ENCODE data around the gene MAP3K2.

Gene MAP3K2

GRCh38 chr2:127348426-127349000 is 39.3 kb downstream of the MAP3K2 start:
- peak; percentile 4 for DNase-seq

GRCh38 chr2:127347734-127348392 is 39.9 kb downstream of the MAP3K2 start:
- DNase-seq, result no peak

GRCh38 chr2:127347015-127347414 is 40.8 kb downstream of the MAP3K2 start:
- DNase-seq, result no peak

GRCh38 chr2:127343277-127343676 is 44.5 kb downstream of the MAP3K2 start:
- no peak for DNase-seq

- DNase-seq, result no peak
These were observed 45.7 kb downstream of the MAP3K2 start for GRCh38 chr2:127342101-127342500.

GRCh38 chr2:127332335-127332734 is 55.4 kb downstream of the MAP3K2 start:
- no peak for DNase-seq

- DNase-seq, result no peak
These were observed 57.0 kb downstream of the MAP3K2 start for GRCh38 chr2:127330753-127331152.

- no peak for DNase-seq
These were observed 61.4 kb downstream of the MAP3K2 start for GRCh38 chr2:127326289-127326945.

GRCh38 chr2:127324635-127325034 is 63.1 kb downstream of the MAP3K2 start:
- DNase-seq, result peak; percentile 52

GRCh38 chr2:127321303-127321702 is 66.5 kb downstream of the MAP3K2 start:
- peak; percentile 14 for DNase-seq

GRCh38 chr2:127320586-127321275 is 67.0 kb downstream of the MAP3K2 start:
- DNase-seq, result no peak

GRCh38 chr2:127320067-127320466 is 67.7 kb downstream of the MAP3K2 start:
- no peak for DNase-seq

- no peak for DNase-seq
These were observed 73.4 kb downstream of the MAP3K2 start for GRCh38 chr2:127314193-127314988.

- no peak for DNase-seq
These were observed 74.4 kb downstream of the MAP3K2 start for GRCh38 chr2:127313406-127313805.

- no peak for DNase-seq
These were observed 76.8 kb downstream of the MAP3K2 start for GRCh38 chr2:127310980-127311379.

GRCh38 chr2:127309468-127309867 is 78.3 kb downstream of the MAP3K2 start:
- no peak for DNase-seq

GRCh38 chr2:127308586-127309138 is 79.1 kb downstream of the MAP3K2 start:
- DNase-seq, result no peak

GRCh38 chr2:127305990-127306585 is 81.7 kb downstream of the MAP3K2 start:
- DNase-seq, result no peak

GRCh38 chr2:127302168-127302567 is 85.6 kb downstream of the MAP3K2 start:
- DNase-seq, result no peak

GRCh38 chr2:127293748-127294562 is 93.8 kb downstream of the MAP3K2 start, which contains the start of gene ERCC3:
Gene ERCC3 (minus strand): TSS chr2:127294144. CDS start chr2:127294081, 63 bp downstream.
- peak; percentile 84 for DNase-seq

- DNase-seq, result no peak
These were observed 94.4 kb downstream of the MAP3K2 start for GRCh38 chr2:127293386-127293747.
